HFFc6 (cell line): ENCODE results near the gene PAQR5. TPM values are rescaled to one million over a fixed set of nuclear protein-coding genes. Genes with fewer than 3 reads are reported as not detected.

Source experiments
- DNase-seq: peaks from one replicate; pipeline ENCODE4 v3.0.0-alpha.2; 2018
- H3K27ac Mint-ChIP-seq: 2 replicates; pipeline ENCODE4 v1.8.0; 2020; ENCODE audit warnings: mild to moderate bottlenecking, mixed read lengths
- H3K27me3 Mint-ChIP-seq: 2 replicates; pipeline ENCODE4 v1.8.0; 2021; ENCODE audit warnings: mild to moderate bottlenecking, moderate library complexity, mixed read lengths; ENCODE audit not compliant: insufficient read depth
- H3K36me3 Mint-ChIP-seq: 2 replicates; pipeline ENCODE4 v1.8.0; 2021; ENCODE audit warnings: low read depth, mixed read lengths
- H3K4me1 Mint-ChIP-seq: 2 replicates; pipeline ENCODE4 v1.8.0; 2020; ENCODE audit warnings: low read depth, mixed read lengths
- H3K4me3 Mint-ChIP-seq: 2 replicates; pipeline ENCODE4 v1.8.0; 2020; ENCODE audit warnings: mild to moderate bottlenecking, moderate library complexity, mixed read lengths
- H3K9me3 Mint-ChIP-seq: 2 replicates; pipeline ENCODE4 v1.8.0; 2020; ENCODE audit warnings: mild to moderate bottlenecking, mixed read lengths
- CTCF ChIP-seq: fragments of 200-600 bp; sonication (generic); IDR thresholded peaks from 2 replicates; pipeline ENCODE4 v1.5.0; 2021; ENCODE audit warnings: antibody characterized with exemption, mild to moderate bottlenecking
- total RNA-seq, 6 experiments: library from RNA; stranded (reverse); fragmentation: NEBNext Ultra II Directional; extraction: Animal tissue kit (Norgen Biotek cat#: 25700); gene quantifications; 2 replicates in 1 of 6; 3 replicates in 5 of 6; pipeline ENCODE4 v1.2.3, GENCODE V29; 2021

Gene PAQR5
- total RNA-seq, 6 experiments from 2014 or later, result 1.3 to 2.2 (median 1.6) TPM

GRCh38 chr15:69384626-69385598 lies 86.2 kb downstream of the PAQR5 start:
- Mint-ChIP-seq H3K4me1 (peaks cover 18% of the 10 kb centered on the region), H3K27me3 (peaks cover 2% of the 10 kb centered on the region; the same call in 1 of the 2 replicates), H3K27ac (no peak overlapping the region), H3K4me3 (no peak overlapping the region), H3K9me3 (no peaks in the 10 kb centered on the region), H3K36me3 (no peaks in the 10 kb centered on the region)
- no peak for DNase-seq
- no peak for TF ChIP-seq CTCF

- no peak for TF ChIP-seq CTCF
- H3K36me3 Mint-ChIP-seq, result no peaks in the 10 kb centered on the region
- H3K4me1 Mint-ChIP-seq, result peaks cover 26% of the 10 kb centered on the region
- H3K4me3 Mint-ChIP-seq, result no peak overlapping the region
- no peaks in the 10 kb centered on the region for H3K27me3 Mint-ChIP-seq
- no peak overlapping the region for H3K27ac Mint-ChIP-seq
- H3K9me3 Mint-ChIP-seq, result no peaks in the 10 kb centered on the region
- DNase-seq, result no peak
Observed at GRCh38 chr15:69385831-69386230, 87.1 kb downstream of the PAQR5 start.

DNA sequence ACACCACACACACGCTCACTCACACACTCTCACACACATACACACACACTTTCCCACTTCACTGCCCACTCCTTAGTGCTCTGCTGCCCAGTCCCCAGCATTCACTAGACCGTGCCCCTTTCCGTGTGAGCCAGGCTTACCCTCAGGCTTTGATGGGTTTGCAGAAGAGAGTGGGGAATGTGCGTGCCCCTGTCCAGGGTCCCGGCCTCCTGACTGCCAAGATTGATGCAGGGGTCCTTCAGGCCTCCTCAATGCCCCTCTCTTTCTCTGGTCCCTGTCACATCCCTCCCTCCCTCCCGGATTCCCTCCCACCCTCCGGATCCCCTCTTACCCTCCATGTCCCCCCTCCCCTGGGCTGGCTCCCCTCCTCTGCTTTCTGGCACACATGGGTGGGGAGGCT lies 87.6 kb downstream of the PAQR5 start:
- H3K27ac Mint-ChIP-seq, result no peak overlapping the region
- H3K36me3 Mint-ChIP-seq, result no peaks in the 10 kb centered on the region
- DNase-seq, result no peak
- H3K4me3 Mint-ChIP-seq, result no peak overlapping the region
- H3K4me1 Mint-ChIP-seq, result peaks cover 30% of the 10 kb centered on the region
- H3K27me3 Mint-ChIP-seq, result no peaks in the 10 kb centered on the region
- TF ChIP-seq CTCF, result no peak
- no peaks in the 10 kb centered on the region for H3K9me3 Mint-ChIP-seq

GRCh38 chr15:69388260-69388705 lies 89.6 kb downstream of the PAQR5 start:
- TF ChIP-seq CTCF, result no peak
- peak overlapping the region; percentile 53; the same call in 1 of the 2 replicates for H3K4me3 Mint-ChIP-seq
- DNase-seq, result peak; percentile 61
- H3K27ac Mint-ChIP-seq, result peak overlapping the region; percentile 71
- H3K27me3 Mint-ChIP-seq, result no peaks in the 10 kb centered on the region
- no peaks in the 10 kb centered on the region for H3K9me3 Mint-ChIP-seq
- H3K36me3 Mint-ChIP-seq, result no peaks in the 10 kb centered on the region
- H3K4me1 Mint-ChIP-seq, result peaks cover 48% of the 10 kb centered on the region

DNA sequence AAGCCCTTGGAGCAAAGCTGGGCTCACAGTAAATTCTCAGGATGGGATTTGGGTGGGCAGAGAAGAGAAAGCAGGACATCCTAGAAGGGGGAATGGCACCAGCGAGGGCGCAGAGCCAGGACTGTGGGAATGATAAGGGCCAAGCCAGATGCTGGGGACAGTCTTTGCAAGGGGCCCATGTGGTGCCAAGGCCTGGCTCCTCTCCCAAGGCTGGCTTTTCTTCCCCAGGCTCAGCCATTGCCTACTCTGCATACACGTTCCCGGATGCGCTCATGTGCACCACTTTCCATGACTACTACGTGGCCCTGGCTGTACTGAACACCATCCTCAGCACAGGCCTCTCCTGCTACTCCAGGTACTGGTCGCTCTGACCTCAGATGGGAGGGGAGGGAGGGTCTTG lies 90.7 kb downstream of the PAQR5 start:
- no peak for TF ChIP-seq CTCF
- no peaks in the 10 kb centered on the region for H3K27me3 Mint-ChIP-seq

More for the DNA sequence above, 90.7 kb downstream of the PAQR5 start:
- H3K36me3 Mint-ChIP-seq, result no peaks in the 10 kb centered on the region
- H3K27ac Mint-ChIP-seq, result no peak overlapping the region
- H3K4me3 Mint-ChIP-seq, result no peak overlapping the region
- DNase-seq, result no peak
- peaks cover 59% of the 10 kb centered on the region for H3K4me1 Mint-ChIP-seq
- no peaks in the 10 kb centered on the region for H3K9me3 Mint-ChIP-seq
